Measurements from ENCODE around the gene TNS1.

The TNS1 gene

GRCh38 chr2:217926801-217927200 is 76.0 kb downstream of the TNS1 start:
- no peak for DNase-seq

DNA sequence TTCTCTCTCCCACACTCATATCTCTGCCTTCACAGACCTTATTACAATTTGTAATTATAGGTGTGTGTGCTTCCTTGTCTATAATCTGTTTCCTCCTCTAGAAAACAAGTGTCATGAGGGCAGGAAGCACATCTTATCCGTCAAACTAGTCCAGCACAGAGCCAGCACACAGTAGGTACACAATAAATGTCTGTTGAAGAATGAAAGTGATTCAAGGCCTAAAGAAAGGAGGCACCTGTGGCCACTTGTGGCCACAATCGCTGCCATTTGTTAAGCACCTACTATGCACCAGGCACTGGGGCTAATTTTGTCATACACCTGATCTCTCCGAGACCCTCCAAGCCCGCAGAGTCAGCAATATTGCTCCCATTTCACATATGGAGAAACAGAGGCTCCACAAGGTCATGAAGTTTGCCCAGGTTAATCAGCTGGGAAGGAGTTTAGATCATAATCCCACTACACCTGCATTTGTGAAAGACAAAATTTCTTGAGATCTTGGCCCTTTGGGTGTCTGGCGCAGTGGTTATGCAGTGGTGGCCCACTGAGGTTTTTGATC is 78.4 kb downstream of the TNS1 start:
- no peak for DNase-seq

- no peak for DNase-seq
These were observed 79.6 kb downstream of the TNS1 start for GRCh38 chr2:217923007-217923686.

GRCh38 chr2:217922101-217923006 is 80.4 kb downstream of the TNS1 start:
- DNase-seq, result no peak

DNA sequence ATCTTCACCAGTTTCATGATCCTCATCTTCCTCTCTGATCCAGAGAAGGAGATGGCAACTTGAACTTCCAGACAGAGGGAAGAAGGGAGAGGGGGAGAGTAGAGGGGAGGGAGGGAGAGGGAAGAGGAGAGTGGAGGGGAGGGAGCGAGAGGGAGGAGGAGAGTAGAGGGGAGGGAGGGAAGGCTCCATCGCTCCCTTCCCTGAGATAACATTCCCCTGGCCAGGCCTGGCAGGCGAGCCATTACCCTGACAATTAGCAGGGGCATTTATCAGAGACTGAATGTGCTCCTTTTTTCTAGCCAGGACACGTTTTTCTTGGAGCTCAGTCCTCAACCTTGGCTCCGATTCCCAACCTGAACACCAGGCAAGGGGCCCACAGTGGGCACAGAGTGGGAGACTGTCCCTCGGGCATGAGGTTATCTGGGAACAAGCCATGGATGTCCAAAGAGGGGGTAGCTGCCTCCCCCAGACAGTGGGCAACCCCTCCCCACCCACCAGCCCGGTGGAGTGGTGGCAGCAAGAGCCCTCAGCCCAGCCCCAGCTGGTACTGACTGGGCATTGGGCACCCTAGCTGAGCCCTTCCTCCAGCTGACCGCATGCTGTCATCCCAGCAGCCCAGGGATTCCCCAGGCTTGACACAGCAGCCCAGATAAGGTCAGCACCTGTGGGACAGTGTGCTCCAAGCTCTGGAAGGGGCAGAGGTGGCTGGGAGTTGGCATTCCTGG is 81.8 kb downstream of the TNS1 start:
- peak; percentile 24 for DNase-seq

DNA sequence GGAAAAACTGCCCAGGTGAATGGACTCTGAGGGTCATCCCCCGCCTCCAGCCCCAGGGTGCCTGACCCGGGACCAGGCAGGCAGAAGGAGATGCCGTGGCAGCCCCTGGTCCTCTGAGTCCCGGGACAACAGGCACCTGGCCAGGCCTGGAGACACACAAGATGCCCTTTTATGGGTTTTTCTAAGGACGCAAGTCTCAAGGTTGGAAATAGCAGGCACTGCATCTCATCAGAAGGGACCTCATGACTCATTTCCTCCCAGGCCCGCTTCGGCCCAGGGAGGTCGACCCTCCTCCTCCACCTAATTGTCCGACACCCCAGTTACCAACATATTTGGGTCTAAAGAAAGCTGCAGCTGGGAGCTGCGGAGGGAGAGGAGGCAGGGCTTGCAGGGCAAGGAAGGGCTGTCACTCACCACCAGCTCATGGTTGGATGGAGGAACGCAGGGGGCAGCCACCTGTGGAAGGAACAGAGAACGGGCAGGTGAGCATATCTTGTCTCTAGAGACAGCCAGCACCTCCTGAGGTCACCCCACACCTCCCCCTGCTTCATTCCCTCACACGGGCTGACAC is 82.9 kb downstream of the TNS1 start:
- DNase-seq, result no peak

DNA sequence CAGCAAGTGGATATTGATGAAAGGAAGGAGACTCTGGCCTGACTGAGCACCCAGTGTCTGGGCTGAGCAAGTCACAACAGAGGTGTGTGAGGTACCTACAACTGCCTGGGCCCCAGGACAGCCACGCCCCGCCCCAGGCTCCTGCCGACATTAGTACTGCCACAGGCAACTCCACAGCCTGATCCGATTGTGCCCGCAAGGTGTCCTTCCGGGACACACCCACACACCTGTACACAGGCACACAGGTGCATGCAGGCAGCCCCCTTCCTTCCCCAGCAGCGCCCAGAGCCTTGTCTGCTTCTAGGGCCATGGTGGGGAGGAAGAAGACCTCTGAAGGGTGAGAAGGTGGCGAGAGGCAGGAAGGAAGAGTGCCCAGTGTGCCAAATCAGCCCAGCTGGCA is 83.6 kb downstream of the TNS1 start:
- no peak for DNase-seq

GRCh38 chr2:217918308-217919024 is 84.3 kb downstream of the TNS1 start:
- DNase-seq, result peak; percentile 37

DNA sequence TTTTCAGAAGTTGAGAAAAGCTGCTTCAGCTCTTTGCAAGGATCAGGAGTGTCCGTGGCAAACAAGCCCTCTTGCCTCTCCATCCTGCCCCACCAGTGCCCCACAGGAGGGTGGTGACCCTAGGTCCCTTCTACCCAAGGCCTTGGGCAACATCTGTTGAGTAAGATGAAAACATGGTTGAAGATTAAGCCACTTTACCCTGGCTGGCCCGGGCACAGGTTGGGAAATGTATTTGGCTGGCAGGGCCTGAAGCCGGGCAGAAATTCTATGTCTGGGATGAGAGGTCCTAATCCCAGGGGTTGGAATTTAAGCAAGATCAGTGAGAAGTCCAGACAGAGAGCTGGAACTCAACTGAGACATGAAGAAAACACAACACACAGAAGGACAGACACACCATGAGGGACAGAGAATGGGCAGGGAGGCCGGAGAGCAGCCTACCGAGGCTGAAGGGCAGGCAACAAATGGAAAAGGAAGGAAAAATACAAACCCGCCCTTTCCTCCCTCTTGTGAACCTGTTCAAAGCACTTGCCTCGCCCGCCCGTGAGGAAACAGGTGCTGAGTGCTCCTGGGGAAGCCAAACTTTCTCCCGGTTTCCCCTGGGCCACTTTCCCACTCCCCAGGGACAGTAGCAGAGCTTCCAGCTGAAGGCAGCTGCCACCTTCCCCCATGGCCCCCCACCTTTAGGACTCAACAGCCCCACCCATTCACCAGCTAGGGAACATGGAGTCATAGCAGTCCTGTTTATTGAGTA is 86.1 kb downstream of the TNS1 start:
- no peak for DNase-seq

DNA sequence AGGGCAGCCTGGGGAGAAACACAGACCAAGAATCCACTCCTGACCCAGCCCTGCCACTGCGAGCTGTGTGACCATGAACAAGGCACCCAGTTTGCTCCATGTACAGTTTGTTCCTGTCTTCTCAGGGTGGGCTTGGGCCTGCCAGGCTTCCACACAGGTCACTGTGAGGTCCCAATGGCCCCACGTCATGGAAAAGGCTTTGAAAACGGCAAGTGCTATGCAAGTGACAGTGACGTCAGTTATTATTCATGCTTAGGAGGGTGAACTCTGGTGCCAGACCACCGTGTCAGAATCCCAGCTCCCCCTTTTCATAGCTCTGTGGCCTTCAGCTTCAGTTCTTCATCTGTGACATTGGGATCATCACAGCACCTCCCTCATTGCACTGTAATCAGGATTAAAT is 87.1 kb downstream of the TNS1 start:
- no peak for DNase-seq

GRCh38 chr2:217914878-217915277 is 87.9 kb downstream of the TNS1 start:
- DNase-seq, result no peak

- no peak for DNase-seq
These were observed 88.7 kb downstream of the TNS1 start for GRCh38 chr2:217914078-217914477.

- DNase-seq, result no peak
These were observed 89.4 kb downstream of the TNS1 start for GRCh38 chr2:217913436-217913835.

DNA sequence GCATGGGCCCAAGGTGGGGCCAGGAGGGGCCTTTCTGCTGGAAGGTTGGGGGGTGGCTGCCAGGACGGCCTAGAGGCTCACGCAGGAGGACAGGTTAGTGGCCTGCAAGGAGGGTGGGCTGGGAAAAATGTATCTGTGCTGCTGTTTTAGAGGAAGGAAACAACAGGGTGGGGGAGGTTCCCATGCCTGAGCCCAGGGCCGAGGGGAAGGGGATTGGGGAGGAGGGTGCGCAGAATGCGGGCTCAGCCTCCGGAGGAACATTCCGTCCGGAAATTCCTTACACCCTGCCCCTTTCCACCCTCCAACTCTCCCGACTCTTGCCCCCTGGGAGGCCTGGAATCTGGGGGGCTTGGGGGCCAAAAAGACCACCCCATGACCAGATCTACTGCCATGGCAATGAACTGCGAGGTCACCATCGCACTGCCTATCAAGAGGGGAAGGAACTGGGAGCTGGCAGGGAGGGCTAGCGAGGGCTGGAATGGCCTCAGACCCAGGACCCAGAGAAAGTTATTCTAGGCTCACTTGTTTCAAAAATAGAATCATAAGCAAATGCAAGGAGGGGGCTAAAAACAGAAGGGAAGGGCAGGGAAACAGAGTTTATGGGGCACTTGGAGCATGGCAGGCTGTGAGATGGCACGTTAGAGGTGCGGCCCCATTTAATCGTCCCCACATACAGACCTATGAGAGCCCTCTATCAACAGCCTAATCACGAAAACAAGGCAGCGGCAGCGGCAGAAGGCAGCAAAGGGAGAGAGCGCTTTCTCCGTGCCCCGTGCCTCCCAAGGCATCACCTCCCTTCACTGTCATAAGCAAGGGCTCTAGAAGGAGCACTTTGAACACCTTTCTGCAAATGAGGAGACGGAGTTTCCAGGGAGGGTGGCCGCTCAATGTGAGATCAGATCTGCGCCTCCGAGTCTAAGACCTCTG is 90.4 kb downstream of the TNS1 start:
- no peak for DNase-seq

DNA sequence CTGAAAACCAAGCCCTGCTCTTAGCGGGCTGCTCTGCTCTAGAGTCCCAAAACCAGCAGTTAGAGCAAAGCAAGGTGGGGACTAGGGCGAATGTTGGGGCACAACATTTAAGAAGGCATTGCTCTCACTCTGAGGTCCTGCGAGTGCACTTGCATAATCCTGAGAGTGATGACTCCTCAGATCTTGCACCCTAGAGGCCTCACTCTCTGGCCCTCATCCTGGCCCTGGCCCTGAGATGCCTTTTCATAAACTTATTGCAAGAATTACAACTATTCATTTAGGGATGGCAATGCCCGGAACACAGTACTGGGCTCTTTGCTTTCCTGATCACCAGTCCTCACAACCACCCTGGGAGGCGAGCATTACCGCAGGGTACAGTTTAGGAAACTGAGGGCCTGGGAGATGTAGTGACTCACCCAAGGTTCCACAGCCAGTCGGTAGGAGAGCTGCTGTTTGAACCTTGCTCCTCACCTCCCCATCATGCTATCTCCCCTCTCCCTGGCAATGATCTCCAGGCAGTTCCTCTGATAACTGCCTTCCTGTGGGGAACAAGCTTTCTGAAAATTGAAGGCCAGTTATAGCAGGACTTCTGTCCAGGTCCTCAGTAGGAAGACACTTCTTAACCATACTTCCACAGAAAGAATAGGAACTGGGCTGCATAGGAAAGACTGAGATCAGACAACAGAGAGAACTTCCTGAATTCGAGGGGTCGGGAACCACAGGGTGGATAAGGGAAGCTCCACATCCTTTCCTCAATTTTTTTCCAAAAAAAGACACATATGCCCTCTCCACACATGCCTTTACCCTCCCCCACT is 91.3 kb downstream of the TNS1 start:
- no peak for DNase-seq

- no peak for DNase-seq
These were observed 92.0 kb downstream of the TNS1 start for GRCh38 chr2:217910875-217911212.

DNA sequence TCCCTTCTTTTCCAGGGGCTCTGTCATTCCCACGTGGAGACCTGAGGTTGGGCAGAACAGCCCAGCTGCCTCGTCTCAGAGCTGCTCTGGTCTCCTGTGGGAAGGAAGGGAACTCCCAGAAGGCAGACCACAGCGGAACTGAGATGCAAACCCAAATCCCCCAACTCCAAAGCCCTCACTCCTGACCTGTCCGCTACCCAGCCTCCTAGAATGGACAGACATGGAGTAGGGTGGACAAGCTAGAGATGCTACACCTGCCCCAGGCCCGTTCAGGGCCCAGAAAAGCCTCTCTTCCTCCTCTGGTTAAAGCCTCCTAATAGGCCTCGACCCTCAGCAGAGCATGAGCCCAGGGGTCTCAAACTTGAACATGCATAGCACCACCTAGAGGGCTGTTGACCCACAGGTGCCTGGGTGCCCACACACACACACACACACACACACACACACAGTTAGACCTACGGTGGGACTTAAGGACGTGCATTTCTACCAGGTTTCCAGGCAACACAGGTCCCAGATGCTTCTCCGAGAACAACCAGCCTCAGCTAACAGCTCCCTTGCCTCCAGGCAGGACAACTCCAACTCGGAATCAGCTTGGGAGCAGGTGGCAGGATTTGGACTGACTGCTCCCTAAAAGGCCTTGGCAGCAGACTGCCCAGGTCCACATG is 93.5 kb downstream of the TNS1 start:
- no peak for DNase-seq

DNA sequence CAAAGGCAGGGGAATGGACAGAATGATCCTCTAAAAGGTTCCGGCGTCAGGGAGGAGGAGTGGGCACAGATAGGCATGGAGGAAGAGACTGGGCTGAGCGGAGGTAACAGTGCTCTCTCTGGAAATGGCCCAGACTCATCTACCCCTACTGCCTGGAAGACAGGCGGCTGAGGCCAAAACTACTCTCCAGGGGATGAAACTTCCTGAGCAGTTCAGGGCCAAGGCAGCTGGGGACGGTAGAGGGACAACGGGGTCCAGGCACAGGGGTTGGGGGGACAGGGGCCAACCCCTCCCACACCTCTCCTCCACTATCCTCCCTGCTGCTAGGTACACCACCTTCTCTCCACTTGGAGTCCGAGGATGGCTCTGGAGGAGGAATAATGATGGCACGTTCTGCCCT is 94.3 kb downstream of the TNS1 start:
- DNase-seq, result no peak

DNA sequence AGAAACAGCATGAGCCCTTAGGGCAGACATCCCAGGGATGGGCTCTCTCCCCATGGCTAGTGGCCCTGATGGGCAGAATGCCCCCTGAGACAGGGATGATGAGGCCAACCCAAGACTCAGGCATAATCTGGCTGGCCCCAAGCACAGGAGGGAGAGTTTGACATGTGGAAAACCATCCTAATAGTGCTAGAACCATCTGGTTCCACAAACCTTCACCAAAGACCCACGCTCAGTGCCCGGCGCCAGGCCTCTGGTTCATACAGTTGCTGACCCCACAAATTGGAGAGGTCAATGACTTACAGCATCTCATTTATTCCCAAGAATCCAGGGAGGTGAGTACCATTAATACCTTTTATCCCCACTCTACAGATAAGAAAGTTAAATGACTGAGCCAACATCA is 95.5 kb downstream of the TNS1 start:
- DNase-seq, result no peak

All from NCI-H2227 treated with DMSO at 0.1 percent for 48 hours (cell line).